Muscle of leg (tissue), 9 donors: ENCODE measurements around the gene SALL3. TPM values are rescaled to one million over a fixed set of nuclear protein-coding genes. Genes with fewer than 3 reads are reported as not detected.

Experiments
- polyA plus RNA-seq, 8 donors: library from polyadenylated mRNA; unstranded; fragments of 120-200 nt; gene quantifications; one replicate each; pipeline versions ENCODE4 v1.2.1 to v1.2.3, GENCODE V29; 2013; ENCODE audit warnings: inconsistent platforms in 1 of 8, low replicate concordance in 1 of 8; ENCODE audit not compliant: insufficient read length in 8 of 8, insufficient read depth in 1 of 8
- total RNA-seq: library from RNA; stranded (reverse); fragments of 120-200 nt; gene quantifications from one replicate; pipeline ENCODE4 v1.2.4, GENCODE V29; 2013

SALL3 gene
- total and polyA plus RNA-seq, 9 donors: 0.07 to 0.09 TPM; not detected in 7

Other genes with a start within 250 kb of the SALL3 start
- gene ATP9B, start 89.6 kb downstream of the SALL3 start, total RNA-seq: 25.7 TPM
- gene ATP9B, start 89.6 kb downstream of the SALL3 start, polyA plus RNA-seq: 10 to 100 TPM; 11.2 to 31.2 (median 15.7) TPM